GM21528 (cell line): Measurements from ENCODE around the gene COL6A3.

Experiments used
- ATAC-seq: cut with Tn5 transposase; IDR thresholded peaks from one replicate; pipeline ENCODE4 v1.9.1; 2021; ENCODE audit warnings: mild to moderate bottlenecking, moderate library complexity; ENCODE audit not compliant: unreplicated experiment, low FRiP score

Gene COL6A3

GRCh38 chr2:237351046-237351445 is 62.9 kb downstream of the COL6A3 start:
- ATAC-seq, result no peak

GRCh38 chr2:237350597-237350996 is 63.4 kb downstream of the COL6A3 start:
- no peak for ATAC-seq

- ATAC-seq, result no peak
These were observed 63.9 kb downstream of the COL6A3 start for GRCh38 chr2:237350070-237350469.

GRCh38 chr2:237348281-237348865 is 65.6 kb downstream of the COL6A3 start:
- no peak for ATAC-seq

- ATAC-seq, result no peak
These were observed 67.9 kb downstream of the COL6A3 start for GRCh38 chr2:237345891-237346640.

GRCh38 chr2:237345411-237345810 is 68.6 kb downstream of the COL6A3 start:
- ATAC-seq, result no peak

- ATAC-seq, result no peak
These were observed 69.0 kb downstream of the COL6A3 start for GRCh38 chr2:237344942-237345341.

- no peak for ATAC-seq
These were observed 70.0 kb downstream of the COL6A3 start for GRCh38 chr2:237343993-237344392.

GRCh38 chr2:237341872-237342271 is 72.1 kb downstream of the COL6A3 start:
- no peak for ATAC-seq

GRCh38 chr2:237337586-237337985 is 76.4 kb downstream of the COL6A3 start:
- no peak for ATAC-seq

GRCh38 chr2:237336131-237336530 is 77.8 kb downstream of the COL6A3 start:
- ATAC-seq, result no peak

GRCh38 chr2:237333748-237334147 is 80.2 kb downstream of the COL6A3 start:
- no peak for ATAC-seq

GRCh38 chr2:237330541-237330940 is 83.4 kb downstream of the COL6A3 start:
- ATAC-seq, result no peak

GRCh38 chr2:237327175-237327950 is 86.6 kb downstream of the COL6A3 start:
- no peak for ATAC-seq

- ATAC-seq, result no peak
These were observed 87.4 kb downstream of the COL6A3 start for GRCh38 chr2:237326266-237327171.

- no peak for ATAC-seq
These were observed 89.1 kb downstream of the COL6A3 start for GRCh38 chr2:237324837-237325236.

- no peak for ATAC-seq
These were observed 89.5 kb downstream of the COL6A3 start for GRCh38 chr2:237324405-237324831.

- no peak for ATAC-seq
These were observed 90.3 kb downstream of the COL6A3 start for GRCh38 chr2:237323656-237324055.

GRCh38 chr2:237322564-237322963 is 91.4 kb downstream of the COL6A3 start:
- no peak for ATAC-seq

GRCh38 chr2:237321746-237322145 is 92.2 kb downstream of the COL6A3 start:
- ATAC-seq, result no peak
